ENCODE data around the gene C20orf204.

C20orf204 gene

GRCh38 chr20:64056889-64057627 lies 21.1 kb downstream of the C20orf204 start:
- no peak for DNase-seq

GRCh38 chr20:64057628-64058498 lies 21.9 kb downstream of the C20orf204 start:
- DNase-seq: peak; percentile 27

DNA sequence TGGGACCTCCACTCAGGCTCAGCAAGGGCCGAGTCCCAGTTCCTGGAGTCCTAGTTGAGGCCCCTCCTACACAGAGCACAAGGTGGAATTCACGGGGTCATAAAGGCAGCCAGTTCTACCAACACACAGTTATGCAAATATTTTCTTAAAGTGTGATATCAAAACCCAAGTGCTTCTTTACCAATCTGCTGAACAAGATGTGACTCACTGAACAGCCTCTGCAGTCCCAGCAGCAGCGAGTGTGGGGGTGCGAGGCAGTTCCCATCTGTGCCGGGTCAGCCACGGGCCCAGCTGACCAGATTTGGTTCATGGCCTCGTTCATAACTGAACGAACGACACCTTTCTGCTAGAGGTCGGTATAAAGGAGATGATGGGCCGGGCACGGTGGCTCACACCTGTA lies 22.6 kb downstream of the C20orf204 start:
- no peak for DNase-seq

DNA sequence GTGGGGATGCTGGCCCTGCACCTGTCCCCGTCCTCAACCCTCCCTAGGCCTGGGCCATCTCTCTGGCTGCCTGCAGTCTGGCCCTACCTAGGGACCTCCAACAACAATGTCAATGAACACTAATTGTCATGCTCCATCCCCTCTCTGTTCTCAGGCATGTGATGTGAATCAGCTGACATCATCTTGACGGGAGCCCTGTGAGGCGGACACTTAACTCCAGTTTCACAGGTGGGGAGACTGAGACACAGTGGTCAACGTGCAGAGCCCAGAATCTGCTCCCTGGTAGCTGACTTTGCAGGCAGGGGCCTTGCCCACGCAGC lies 26.3 kb downstream of the C20orf204 start:
- DNase-seq: no peak

DNA sequence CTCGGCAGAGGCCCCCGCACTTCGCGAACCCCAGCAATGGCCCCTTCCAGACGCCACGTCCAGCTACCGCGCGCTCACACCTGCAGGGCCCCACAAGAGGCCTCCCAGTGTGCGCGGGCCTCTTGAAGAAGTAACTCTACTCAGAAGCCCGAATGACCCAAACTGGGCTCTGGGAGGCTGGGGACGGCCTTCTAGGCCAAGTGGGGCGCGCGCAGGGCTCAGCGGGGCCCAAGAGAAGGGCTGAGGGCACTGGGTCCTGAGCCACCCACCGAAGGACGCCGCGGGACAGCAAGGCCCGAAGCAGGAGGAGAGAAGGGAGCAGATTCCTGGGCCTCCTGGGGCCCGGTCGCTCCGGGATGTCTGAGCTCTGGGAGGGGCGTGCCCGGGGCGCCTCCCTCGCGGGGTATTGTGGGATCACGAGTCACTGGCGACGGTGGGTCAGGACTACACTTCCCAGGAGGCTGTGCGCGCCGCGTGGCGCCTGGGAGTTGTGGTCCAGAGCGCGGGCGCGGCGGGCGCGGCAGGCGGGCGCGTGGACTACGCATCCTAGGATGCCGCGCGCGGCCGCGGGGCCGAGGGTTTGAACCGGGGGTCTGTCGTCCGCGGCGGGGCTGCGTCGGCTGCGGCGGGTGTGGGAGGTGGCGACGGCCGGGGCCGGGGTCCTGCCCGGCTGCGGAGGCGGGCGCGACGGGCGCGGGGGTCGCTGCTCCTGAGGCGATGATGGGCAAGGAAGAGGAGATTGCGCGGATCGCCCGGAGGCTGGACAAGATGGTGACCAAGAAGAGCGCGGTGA lies 26.8 kb downstream of the C20orf204 start, which contains the start of gene TCEA2:
Gene TCEA2 (plus strand): TSS at position 603 of the 793 bp plus-strand sequence. CDS start 115 bp downstream, at position 718.
- DNase-seq: peak; percentile 93

DNA sequence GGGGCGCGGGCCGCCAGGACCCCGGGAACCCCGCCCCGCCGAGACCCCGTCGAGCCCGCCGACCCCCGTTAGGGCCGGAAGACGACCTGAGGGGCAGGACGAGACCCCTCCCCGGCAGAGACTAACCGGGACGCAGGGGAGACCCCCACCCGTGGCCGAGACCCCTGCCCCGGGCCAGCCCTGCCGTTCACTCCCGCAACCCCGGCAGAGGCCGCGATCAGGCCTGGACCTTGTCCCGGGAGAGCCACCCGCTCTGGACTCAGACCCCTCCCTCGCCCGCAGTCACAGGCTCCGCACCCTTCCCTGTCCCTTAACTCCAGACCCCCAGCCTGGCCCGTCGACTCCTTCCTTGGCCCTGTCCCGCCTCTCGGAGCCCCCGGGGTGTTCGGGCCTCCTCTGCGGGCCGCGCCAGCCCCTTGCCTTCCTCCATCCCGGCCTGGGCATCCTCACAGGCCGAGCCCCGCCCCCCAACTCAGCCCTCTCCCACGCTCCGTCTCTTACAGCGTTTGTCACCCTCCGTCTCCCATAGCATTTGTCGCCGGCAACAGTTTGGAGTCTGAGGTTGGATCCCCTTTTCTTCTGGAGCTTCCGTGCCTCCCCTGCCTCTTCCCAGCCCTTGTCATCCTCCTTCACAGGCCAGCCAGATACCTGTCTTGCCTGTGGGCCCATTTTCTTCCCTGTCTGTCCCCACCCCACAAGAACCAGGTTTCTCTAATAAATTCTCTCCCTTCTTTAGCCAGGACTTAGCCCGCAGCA lies 27.6 kb downstream of the C20orf204 start:
- no peak for DNase-seq

DNA sequence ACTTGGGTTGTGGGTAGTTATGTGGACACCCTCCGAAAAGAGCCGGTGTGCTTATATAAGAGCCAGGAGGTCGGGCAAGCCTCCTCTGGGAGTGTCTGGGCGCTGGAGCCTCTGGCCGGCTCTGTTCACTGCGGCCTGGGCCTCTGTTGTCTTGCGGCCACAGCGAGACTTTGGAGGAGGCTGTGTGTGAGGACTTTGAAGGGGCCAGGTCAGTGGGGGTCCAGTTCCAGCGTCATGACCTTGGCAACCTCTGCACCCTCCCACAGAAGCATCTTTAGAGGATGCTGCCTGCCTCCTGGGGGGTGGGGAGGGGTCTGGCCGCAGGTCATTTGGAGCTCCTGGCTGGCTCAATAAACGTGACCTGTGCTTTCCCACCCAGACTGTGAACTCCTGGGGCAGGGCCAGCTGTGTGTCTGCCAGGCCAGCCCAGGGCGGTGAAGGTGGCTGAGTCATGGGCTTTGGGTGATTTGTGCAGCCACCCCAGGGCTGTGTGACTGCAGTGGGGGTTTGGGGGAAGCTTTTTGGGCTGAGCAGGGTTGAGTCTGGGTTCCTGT lies 28.2 kb downstream of the C20orf204 start:
- no peak for DNase-seq

DNA sequence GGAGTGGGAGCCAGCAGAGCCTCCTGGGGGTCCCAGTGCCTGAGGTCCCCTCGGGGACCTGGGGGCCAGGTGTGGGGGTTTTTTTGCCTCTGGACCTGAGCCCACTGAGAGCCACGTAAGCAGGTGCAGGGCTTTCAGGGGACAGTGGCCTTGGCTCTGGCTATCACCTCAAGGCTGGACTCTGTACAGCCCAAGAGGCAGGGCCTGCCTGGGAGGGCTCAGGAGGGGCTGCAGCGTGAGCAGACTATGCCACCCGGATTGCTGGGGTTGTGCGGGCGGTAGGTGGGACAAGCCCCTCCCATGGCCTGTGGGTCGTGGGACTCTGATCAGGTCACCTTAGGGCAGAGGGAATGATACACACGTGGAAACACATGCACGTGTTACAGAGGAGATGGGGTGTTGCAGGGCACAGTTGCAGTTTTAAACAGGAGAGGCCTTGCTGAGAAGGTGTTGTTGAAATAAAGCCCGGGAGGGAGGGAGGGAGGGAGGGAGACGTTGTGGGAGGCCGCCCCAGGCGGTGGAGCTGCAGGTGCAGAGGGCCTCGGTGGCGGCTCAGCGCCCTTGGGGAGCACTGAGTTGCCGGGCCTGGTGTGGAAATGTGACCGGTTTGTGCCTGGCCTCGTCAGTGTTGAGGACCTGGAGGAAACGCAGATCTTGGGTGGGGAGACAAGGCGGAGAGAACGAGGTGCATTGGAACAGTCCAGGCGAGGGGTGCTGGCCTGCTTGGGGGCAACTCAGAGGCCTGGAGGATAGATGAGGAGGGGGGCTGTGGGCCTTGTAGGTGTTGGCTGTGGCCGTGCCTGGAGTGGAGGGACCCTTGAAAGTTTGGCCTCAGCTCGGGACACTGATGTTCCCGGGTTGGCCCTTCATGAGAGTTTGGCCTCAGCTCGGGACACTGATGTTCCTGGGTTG lies 29.3 kb downstream of the C20orf204 start:
- no peak for DNase-seq

GRCh38 chr20:64065974-64066343 lies 30.0 kb downstream of the C20orf204 start:
- no peak for DNase-seq

DNA sequence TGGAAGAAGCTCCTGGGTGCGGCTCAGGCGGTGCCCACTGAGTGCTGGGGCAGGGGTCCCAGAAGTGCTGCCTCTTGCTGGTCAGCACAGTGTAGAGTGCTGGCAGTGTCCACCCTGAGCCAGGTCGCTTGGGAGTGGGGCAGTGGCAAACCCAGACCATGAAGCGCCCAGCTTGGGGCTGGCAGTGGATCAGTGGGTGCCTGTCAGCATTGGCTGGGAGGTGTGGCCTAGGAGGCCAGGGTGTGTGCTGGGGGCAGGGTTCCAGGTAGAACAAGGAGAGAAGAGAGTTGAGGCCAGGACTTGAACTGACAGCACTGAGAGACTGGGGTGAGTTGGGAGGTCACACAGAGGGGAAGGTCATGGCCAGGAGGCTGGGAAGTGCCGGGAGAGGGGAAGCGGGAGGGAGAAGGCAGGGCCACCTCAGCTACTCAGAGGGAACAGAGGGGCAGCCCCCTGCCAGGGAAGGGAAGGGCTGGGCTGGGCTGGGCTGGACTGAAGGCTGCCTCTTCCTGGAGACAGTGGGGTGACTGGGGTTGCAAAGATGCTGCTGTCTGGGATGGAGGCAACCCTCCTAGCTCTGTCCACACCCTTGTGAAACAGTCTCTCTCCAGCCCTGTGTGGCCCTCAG lies 31.1 kb downstream of the C20orf204 start:
- DNase-seq: no peak

DNA sequence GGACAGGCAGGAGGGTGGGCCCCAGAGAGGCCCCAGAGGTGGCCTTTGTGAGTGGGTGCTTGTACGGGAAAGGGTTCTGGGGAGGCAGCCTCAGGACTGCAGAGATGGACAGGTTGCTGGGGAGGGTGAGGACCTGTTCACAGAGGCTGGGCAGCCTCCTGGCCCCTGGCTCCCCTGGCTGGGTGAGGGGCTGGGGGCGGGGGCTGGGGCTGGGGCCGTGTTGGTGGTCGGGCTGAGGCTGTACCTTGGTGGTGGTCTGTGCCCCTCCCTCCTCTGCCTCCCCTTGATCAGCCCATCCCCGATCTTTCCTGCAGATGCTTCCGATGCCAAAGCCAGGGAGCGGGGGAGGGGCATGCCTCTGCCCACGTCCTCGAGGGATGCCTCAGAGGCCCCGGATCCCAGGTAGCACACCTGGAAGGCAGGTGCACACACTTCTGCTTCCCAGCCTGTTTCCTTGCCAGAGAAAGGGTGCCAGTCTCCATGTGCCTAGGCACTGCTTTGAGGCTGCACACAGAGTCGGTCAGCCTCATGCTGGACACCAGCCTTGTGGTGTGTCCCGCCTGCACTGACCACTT lies 31.8 kb downstream of the C20orf204 start:
- no peak for DNase-seq

GRCh38 chr20:64068386-64069208 lies 32.6 kb downstream of the C20orf204 start:
- DNase-seq: no peak

- no peak for DNase-seq
Observed at GRCh38 chr20:64069209-64069613, 33.2 kb downstream of the C20orf204 start.

GRCh38 chr20:64069614-64070243 lies 33.7 kb downstream of the C20orf204 start:
- DNase-seq: no peak

- DNase-seq: no peak
Observed at GRCh38 chr20:64070244-64070993, 34.4 kb downstream of the C20orf204 start.

GRCh38 chr20:64071341-64072332 lies 35.7 kb downstream of the C20orf204 start:
- DNase-seq: no peak

All from NCI-H526 treated with DMSO at 0.1 percent for 48 hours (cell line).